Prostate gland (tissue), 2 donors: ENCODE results near the gene LHFPL3.

Experiments
- CTCF ChIP-seq, 4 experiments: fragments of 200-600 bp in 2 of 4; fragments of 450-650 bp in 2 of 4; sonication (generic) in 2 of 4; IDR thresholded peaks; 1 replicate in 3 of 4; 2 replicates in 1 of 4; pipeline ENCODE4 v1.5.1; 2016 to 2019; ENCODE audit warnings: antibody characterized with exemption in 4 of 4, mild to moderate bottlenecking in 2 of 4, moderate library complexity in 2 of 4
- POLR2AphosphoS5 ChIP-seq: sonication (generic); formaldehyde crosslinking; IDR thresholded peaks from one replicate; pipeline ENCODE4 v1.6.1; 2017; ENCODE audit warnings: antibody characterized with exemption

GRCh38 chr7:104850374-104850773 is 522.0 kb downstream of the LHFPL3 start:
- TF ChIP-seq CTCF (IDR thresholded peaks at IDR 0.05): no peak
- no peak for TF ChIP-seq POLR2AphosphoS5
